HS-5 (cell line): ENCODE data around the gene S1PR1.
A peak's percentile ranks its signal among the peaks of the same experiment; 100 is the strongest.

Experiments
- DNase-seq: peaks from one replicate; pipeline ENCODE4 v3.0.0-alpha.2; 2012; ENCODE audit warnings: low read depth

Gene S1PR1

GRCh38 chr1:101245246-101245927, 8.6 kb downstream of the S1PR1 start:
- no peak for DNase-seq

GRCh38 chr1:101247404-101248287, 10.8 kb downstream of the S1PR1 start:
- DNase-seq, result no peak

- DNase-seq, result no peak
Observed at GRCh38 chr1:101250222-101250621, 13.4 kb downstream of the S1PR1 start.

GRCh38 chr1:101250656-101251272, 13.9 kb downstream of the S1PR1 start:
- DNase-seq, result no peak

- DNase-seq, result no peak
Observed at GRCh38 chr1:101251504-101251903, 14.7 kb downstream of the S1PR1 start.

GRCh38 chr1:101253976-101254674, 17.3 kb downstream of the S1PR1 start:
- DNase-seq, result peak; percentile 80

- no peak for DNase-seq
Observed at GRCh38 chr1:101257500-101258325, 20.9 kb downstream of the S1PR1 start.

- peak; percentile 68 for DNase-seq
Observed at GRCh38 chr1:101259744-101260148, 22.9 kb downstream of the S1PR1 start.

- no peak for DNase-seq
Observed at GRCh38 chr1:101260556-101261350, 23.9 kb downstream of the S1PR1 start.

GRCh38 chr1:101261623-101262022, 24.8 kb downstream of the S1PR1 start:
- no peak for DNase-seq

- DNase-seq, result no peak
Observed at GRCh38 chr1:101262060-101262459, 25.2 kb downstream of the S1PR1 start.

GRCh38 chr1:101262630-101263348, 26.0 kb downstream of the S1PR1 start:
- DNase-seq, result no peak

- DNase-seq, result no peak
Observed at GRCh38 chr1:101264697-101265096, 27.9 kb downstream of the S1PR1 start.

GRCh38 chr1:101265684-101266083, 28.9 kb downstream of the S1PR1 start:
- DNase-seq, result no peak

- DNase-seq, result no peak
Observed at GRCh38 chr1:101267082-101267481, 30.3 kb downstream of the S1PR1 start.

- no peak for DNase-seq
Observed at GRCh38 chr1:101268893-101269292, 32.1 kb downstream of the S1PR1 start.

GRCh38 chr1:101275672-101276071, 38.9 kb downstream of the S1PR1 start:
- DNase-seq, result no peak

GRCh38 chr1:101276818-101277217, 40.0 kb downstream of the S1PR1 start:
- DNase-seq, result no peak

GRCh38 chr1:101278238-101278637, 41.4 kb downstream of the S1PR1 start:
- DNase-seq, result no peak

GRCh38 chr1:101278845-101279244, 42.0 kb downstream of the S1PR1 start:
- no peak for DNase-seq
